ENCODE measurements around the gene APOO.

GRCh38 chrX:23919148-23919547, 11.4 kb upstream of the APOO start:
- TF ChIP-seq ZFX (IDR thresholded peaks at IDR 0.05) = no peak
- TF ChIP-seq CTCF (conservative IDR thresholded peaks at IDR 0.05) = no peak
